ENCODE measurements around the gene OSBPL6.
"Not testable (repeated sequence)": the region's sequence is repeated elsewhere in the genome, so short reads cannot be mapped to it uniquely, and the experiment has no call there.

Gene OSBPL6

DNA sequence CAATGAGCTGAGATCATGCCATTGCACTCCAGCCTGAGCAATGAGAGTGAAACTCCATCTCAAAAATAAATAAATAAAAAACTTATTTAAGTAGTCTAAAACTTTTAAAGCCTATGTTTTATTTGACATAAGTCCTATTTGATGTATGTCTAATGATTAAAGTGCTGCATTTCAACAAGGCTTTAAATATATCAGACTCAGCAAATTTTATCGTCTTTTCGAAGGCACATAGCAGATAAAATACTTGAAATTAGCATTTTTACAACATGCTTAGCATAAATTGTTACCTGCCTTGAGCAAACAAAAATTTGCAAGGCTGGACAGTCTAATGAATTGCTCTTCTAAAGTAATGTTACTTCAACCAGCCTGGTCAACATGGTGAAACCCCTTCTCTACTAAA, 170.8 kb downstream of the OSBPL6 start:
- no peak for DNase-seq

- no peak for DNase-seq
These were observed 172.1 kb downstream of the OSBPL6 start for GRCh38 chr2:178366412-178366811.

DNA sequence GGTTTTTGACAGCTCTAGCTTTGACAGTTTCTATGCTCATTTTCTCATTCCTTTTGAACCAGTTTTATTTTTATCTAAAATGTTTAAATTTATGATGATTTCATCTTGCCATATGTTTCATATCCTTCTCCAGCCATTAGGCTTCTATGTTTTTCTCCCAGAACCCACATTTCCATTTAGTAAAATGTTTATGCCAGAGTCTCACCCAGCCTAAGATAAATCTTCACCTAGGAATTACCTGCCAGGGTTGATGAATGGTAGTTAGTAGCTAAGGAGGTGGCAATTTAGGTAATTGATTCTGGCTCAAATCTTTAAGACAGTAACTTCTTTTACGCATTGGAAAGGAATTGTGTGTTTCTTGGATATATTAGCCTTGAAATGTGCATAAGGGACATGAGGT, 173.0 kb downstream of the OSBPL6 start:
- no peak for DNase-seq

GRCh38 chr2:178374865-178375264, 180.6 kb downstream of the OSBPL6 start:
- DNase-seq: no peak

GRCh38 chr2:178377046-178377445, 182.7 kb downstream of the OSBPL6 start:
- DNase-seq: no peak

GRCh38 chr2:178379162-178380004, 185.1 kb downstream of the OSBPL6 start:
- DNase-seq: no peak

GRCh38 chr2:178380763-178381162, 186.5 kb downstream of the OSBPL6 start:
- DNase-seq: no peak

GRCh38 chr2:178383718-178384117, 189.4 kb downstream of the OSBPL6 start:
- no peak for DNase-seq

- no peak for DNase-seq
These were observed 191.4 kb downstream of the OSBPL6 start for GRCh38 chr2:178385595-178386148.

DNA sequence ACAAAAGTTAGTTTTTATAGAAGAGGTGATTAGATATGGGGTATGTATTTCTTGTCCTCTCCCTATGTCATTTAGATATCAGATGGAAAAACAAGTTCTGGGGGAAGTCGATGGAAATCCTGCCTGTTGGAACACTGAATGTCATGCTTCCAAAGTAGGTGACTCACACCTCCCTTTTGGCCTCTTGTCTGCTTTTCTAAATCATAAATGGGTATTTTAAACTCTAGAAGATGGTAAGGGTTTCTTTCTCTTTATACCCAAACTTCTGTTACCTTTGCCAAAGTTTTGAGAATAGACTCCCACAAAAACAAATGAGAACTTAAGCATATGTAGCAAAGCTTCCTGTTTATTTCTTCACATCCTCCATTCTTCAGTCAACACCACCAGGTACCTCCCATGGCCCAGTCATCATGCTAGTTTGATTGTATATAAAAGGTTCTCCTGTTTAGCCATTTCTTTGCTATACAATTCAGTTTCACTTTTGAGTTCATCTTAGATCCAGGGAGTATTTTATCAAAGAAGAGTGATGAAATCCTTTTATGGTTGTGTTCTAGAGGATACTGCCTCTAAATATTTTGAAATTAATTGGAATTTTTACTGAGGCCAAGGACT, 192.8 kb downstream of the OSBPL6 start:
- DNase-seq: no peak

GRCh38 chr2:178388287-178388686, 194.0 kb downstream of the OSBPL6 start:
- DNase-seq: no peak

DNA sequence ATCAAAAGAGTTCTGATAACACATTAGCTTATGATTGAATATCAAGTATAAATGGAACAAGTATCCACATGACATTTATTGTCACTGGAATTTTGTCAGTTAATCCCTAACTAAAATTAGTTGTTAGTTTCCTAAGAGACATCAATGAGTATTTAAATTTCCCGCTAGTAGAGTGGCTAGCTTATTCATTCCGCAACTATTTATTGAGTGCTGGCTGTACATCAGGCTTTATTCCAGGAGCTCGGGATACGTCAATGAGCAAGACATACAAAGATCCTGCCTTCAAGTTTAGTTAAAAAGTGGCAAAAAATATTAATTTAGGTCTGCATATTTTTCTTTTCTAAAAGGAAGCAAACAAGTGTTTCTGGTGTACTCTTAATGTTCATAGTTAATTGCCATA, 197.4 kb downstream of the OSBPL6 start:
- no peak for DNase-seq

DNA sequence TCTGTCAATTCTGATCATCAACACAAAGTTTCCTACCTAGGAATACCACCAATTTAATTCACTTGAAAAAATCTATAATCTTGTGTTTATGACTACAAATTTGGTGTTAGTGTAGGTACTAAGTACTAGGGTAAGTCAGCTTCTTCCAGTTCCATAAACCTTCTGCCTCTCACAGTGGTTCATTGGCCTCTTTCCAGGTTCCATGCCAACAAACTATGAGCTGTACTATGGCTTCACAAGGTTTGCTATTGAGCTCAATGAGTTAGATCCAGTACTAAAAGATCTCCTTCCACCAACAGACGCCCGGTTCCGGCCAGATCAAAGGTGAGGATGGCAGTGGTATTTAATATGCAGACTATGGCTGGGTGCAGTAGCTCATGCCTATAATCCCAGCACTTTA, 197.9 kb downstream of the OSBPL6 start:
- DNase-seq: no peak

- no peak for DNase-seq
These were observed 200.5 kb downstream of the OSBPL6 start for GRCh38 chr2:178394859-178395258.

DNA sequence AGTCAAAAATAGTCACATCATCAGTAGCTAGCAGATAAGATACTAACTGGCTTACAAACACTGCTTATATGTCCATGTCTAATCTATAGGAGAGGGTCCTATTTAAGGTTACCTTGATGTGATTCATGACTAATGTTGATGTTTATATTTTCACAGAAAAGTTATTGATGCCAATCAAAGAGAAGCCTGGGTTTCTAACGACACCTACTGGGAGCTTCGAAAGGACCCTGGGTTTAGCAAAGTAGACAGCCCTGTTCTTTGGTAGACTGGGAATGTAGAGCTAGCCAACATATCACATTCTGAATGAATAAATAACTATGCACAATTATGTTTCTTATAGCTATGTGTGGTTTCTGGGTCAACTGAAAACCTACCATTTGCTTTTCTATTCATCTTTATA, 201.0 kb downstream of the OSBPL6 start:
- no peak for DNase-seq

GRCh38 chr2:178395941-178396570, 201.7 kb downstream of the OSBPL6 start:
- no peak for DNase-seq

DNA sequence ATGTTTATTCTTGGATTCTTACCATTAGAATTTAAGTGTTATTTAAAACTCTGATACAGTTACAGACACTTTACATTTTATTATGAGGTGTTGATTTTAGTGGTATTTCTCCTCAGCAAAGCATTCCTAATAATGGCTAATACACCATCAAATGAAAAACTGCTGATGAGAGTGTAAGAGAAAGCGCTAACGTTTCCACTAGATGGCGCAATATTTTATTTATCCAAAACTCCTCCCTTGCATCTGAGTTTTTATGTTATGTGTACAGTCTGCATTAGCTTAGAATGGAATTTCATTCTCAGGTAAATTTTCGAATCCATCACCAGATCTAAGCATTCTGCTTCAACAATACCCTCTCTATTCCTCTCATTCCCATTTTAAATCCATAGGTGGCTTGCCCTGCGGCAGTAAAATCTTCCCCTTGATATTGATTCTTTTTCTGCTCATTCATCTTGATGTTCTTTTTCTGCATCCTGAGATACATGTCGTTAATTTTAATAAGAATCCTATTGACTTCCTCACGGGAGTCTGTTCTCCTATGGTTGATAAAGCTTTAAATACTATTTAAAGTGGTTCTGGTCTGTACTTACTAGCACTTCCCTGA, 202.8 kb downstream of the OSBPL6 start:
- no peak for DNase-seq

GRCh38 chr2:178401994-178402437, 207.7 kb downstream of the OSBPL6 start:
- DNase-seq: no peak

DNA sequence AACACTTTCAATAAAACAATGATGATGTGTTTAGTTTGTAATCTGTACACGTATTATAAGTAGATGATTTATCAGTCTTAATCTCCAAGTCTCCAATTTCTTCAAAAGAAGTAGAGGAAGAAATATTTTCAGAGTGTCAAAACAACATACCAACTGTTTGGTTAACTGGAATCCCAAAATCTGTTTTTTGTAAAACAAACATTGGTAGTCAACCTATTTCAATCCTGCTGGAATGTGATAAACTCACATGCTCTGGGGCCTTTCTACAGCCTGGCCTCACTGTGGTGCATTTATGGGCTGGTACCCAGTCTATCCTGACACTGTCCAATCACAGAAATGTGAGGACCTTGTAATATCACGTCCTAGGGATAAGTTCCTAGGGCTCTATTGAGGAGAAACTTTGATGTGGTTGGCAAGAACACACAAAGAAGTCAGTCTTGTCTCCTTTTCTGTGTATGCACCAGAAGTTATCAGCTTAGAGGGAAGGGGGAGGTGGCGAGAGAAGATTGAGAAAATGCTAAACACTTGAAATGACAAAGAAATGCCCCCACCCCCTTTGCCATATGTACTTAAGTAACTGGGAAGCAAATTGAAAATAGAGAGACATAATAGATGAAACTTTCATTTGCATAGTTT, 209.5 kb downstream of the OSBPL6 start:
- no peak for DNase-seq

DNA sequence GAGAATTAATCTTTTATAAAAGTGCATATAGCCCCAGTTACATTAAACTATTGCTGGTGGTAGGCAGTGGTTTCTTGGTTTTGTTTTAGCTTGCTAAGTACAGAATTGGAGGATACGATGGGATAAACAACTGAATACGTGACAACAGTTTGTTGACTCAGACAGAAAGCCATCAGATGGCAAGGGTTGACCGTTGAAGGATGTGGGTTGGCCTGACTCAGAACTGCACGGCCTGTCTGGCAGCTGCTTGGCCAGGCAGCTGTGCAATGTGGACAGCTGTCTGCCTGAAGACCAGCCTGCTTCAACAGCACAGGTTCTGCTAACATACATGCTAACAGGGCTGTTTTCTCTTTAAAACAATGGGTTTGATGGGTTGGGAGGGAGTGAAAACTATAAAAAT, 210.1 kb downstream of the OSBPL6 start:
- no peak for DNase-seq

GRCh38 chr2:178409261-178409660, 214.9 kb downstream of the OSBPL6 start:
- DNase-seq: no peak

DNA sequence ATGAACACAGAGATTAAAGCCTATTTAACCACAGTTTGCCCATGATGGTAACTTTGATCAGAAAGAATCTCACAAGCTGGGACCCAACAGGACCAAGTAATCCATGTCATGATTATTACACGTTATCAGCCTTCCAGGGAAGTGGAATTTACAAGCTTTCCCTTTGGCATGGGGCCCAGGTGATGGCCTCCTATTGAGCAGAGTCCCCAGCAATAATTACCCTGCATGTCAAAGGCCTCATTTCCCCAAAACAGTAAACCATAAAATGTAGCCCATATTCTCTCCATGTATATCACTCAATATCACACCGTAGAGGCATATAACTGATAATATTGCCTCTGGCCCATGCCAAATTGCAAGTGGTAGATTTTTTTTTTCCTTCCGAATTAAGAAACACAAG, 217.7 kb downstream of the OSBPL6 start:
- DNase-seq: no peak

- DNase-seq: not testable (repeated sequence)
These were observed 218.1 kb downstream of the OSBPL6 start for GRCh38 chr2:178412453-178412852.

Measured in stimulated activated CD4-positive, alpha-beta T cell treated with anti-CD3 and anti-CD28 coated beads, Interleukin-2, amount 100 ng/mL, for 48 hours (primary cell).